H1 (cell line): ENCODE results near the gene WDFY1. TPM values are rescaled to one million over a fixed set of nuclear protein-coding genes. Genes with fewer than 3 reads are reported as not detected.

Source experiments
- CTCF ChIA-PET: fragments of 300-600 bp; sonication (Branson Sonifier 250); formaldehyde crosslinking; loops from one replicate; lab custom pipeline; 2021; ENCODE audit not compliant: partially characterized antibody; lab: Charles Lee
- POLR2A ChIA-PET: fragments of 300-600 bp; sonication (Branson Sonifier 250); formaldehyde crosslinking; loops from one replicate; lab custom pipeline; 2021; ENCODE audit warnings: inconsistent platforms; ENCODE audit not compliant: partially characterized antibody; lab: Charles Lee
- DNase-seq, 2 experiments: peaks; one replicate each; pipeline versions ENCODE4 v3.0.0 to v3.0.0-alpha.2; 2010 to 2022; ENCODE audit warnings: low spot score in 2 of 2, low read depth in 1 of 2, mixed read lengths in 1 of 2
- FAIRE-seq: peaks from 2 replicates; lab custom pipeline; 2011; peaks lifted over from hg19 to GRCh38; lab: Jason Lieb, UNC
- H2AFZ ChIP-seq: 2 replicates; pipeline ENCODE4 v1.8.1; 2012; ENCODE audit warnings: low read length, inconsistent platforms
- H2AK5ac ChIP-seq: 2 replicates; pipeline ENCODE4 v1.6.1; 2013; ENCODE audit warnings: low read depth, low read length
- H2BK120ac ChIP-seq: replicated peaks from 2 replicates; pipeline ENCODE3; 2013; ENCODE audit warnings: low read depth, low read length, inconsistent platforms
- H2BK12ac ChIP-seq: 2 replicates; pipeline ENCODE4 v1.6.1; 2013; ENCODE audit warnings: low read depth, low read length
- H2BK15ac ChIP-seq: 2 replicates; pipeline ENCODE4 v1.6.1; 2013; ENCODE audit warnings: low read length
- H2BK20ac ChIP-seq: 2 replicates; pipeline ENCODE4 v1.6.1; 2013; ENCODE audit warnings: low read length
- H2BK5ac ChIP-seq: 2 replicates; pipeline ENCODE4 v1.6.1; 2013; ENCODE audit warnings: low read depth, low read length
- H3K14ac ChIP-seq: 2 replicates; pipeline ENCODE4 v1.6.1; 2013; ENCODE audit warnings: inconsistent platforms; ENCODE audit not compliant: insufficient read length
- H3K18ac ChIP-seq: 2 replicates; pipeline ENCODE4 v1.6.1; 2013; ENCODE audit warnings: low read length; ENCODE audit errors: extremely low read depth
- H3K23ac ChIP-seq: 2 replicates; pipeline ENCODE4 v1.6.1; 2013; ENCODE audit warnings: inconsistent platforms; ENCODE audit not compliant: insufficient read length
- H3K23me2 ChIP-seq: 2 replicates; pipeline ENCODE4 v1.6.1; 2013; ENCODE audit warnings: low read depth, low read length
- H3K27ac ChIP-seq: 2 replicates; pipeline ENCODE4 v1.6.1; 2011; ENCODE audit warnings: low read depth, low read length, inconsistent platforms
- H3K27me3 ChIP-seq, 4 experiments: replicated peaks in 1 of 4; 1 replicate in 1 of 4; 2 replicates in 3 of 4; pipeline versions ENCODE4 v1.6.1 to v1.8.1; 2011 to 2013; ENCODE audit warnings: low read length in 3 of 4, mild to moderate bottlenecking in 3 of 4, inconsistent platforms in 2 of 4, mixed read lengths in 2 of 4, moderate library complexity in 1 of 4; ENCODE audit not compliant: control insufficient read depth in 3 of 4, insufficient read depth in 3 of 4; ENCODE audit errors: extremely low read depth in 1 of 4
- H3K36me3 ChIP-seq, 4 experiments: 2 replicates each; pipeline versions ENCODE4 v1.6.1 to v1.8.1; 2011 to 2013; ENCODE audit warnings: mild to moderate bottlenecking in 4 of 4, low read length in 3 of 4, moderate library complexity in 2 of 4, control low read depth in 1 of 4, inconsistent platforms in 1 of 4; ENCODE audit not compliant: insufficient read depth in 4 of 4, control insufficient read depth in 2 of 4
- H3K4ac ChIP-seq: replicated peaks from 2 replicates; pipeline ENCODE3; 2013; ENCODE audit warnings: low read length, low read depth, mixed read lengths, inconsistent platforms; ENCODE audit not compliant: insufficient read length
- H3K4me1 ChIP-seq, 4 experiments: replicated peaks in 1 of 4; 1 replicate in 1 of 4; 2 replicates in 3 of 4; pipeline versions ENCODE4 v1.6.1 to v1.8.1; 2011 to 2013; ENCODE audit warnings: low read length in 3 of 4, inconsistent platforms in 2 of 4, mixed read lengths in 1 of 4; ENCODE audit not compliant: insufficient read depth in 4 of 4, control insufficient read depth in 3 of 4
- H3K4me2 ChIP-seq, 2 experiments: 2 replicates each; pipeline versions ENCODE4 v1.6.1 to v1.8.1; 2011 to 2013; ENCODE audit warnings: low read depth in 2 of 2, low read length in 2 of 2, control low read depth in 1 of 2, inconsistent platforms in 1 of 2, mild to moderate bottlenecking in 1 of 2; ENCODE audit not compliant: insufficient read depth in 1 of 2
- H3K4me3 ChIP-seq, 4 experiments: fragments of 200-600, 300-600 bp in 1 of 4; sonication (generic), shearing (Covaris generic), sonication (Bioruptor Twin) in 1 of 4; 2 replicates each; pipeline versions ENCODE4 v1.5.1 to v1.8.1; 2011 to 2016; ENCODE audit warnings: low read length in 4 of 4, low read depth in 3 of 4, control low read depth in 2 of 4, inconsistent platforms in 2 of 4, mild to moderate bottlenecking in 2 of 4, mixed read lengths in 1 of 4, moderate library complexity in 1 of 4; ENCODE audit not compliant: insufficient read depth in 2 of 4; ENCODE audit errors: extremely low read depth in 1 of 4
- H3K56ac ChIP-seq: replicated peaks from 2 replicates; pipeline ENCODE3; 2013; ENCODE audit warnings: low read depth, mild to moderate bottlenecking, mixed read lengths, low read length, inconsistent platforms; ENCODE audit not compliant: insufficient read length
- H3K79me1 ChIP-seq: 2 replicates; pipeline ENCODE4 v1.6.1; 2013; ENCODE audit warnings: low read depth, low read length, control low read depth
- H3K79me2 ChIP-seq, 2 experiments: 2 replicates each; pipeline versions ENCODE4 v1.6.1 to v1.8.1; 2012 to 2013; ENCODE audit warnings: low read length in 2 of 2, mild to moderate bottlenecking in 2 of 2, inconsistent platforms in 1 of 2; ENCODE audit not compliant: insufficient read depth in 2 of 2, control insufficient read depth in 1 of 2
- H3K9ac ChIP-seq, 4 experiments: replicated peaks in 1 of 4; 1 replicate in 1 of 4; 2 replicates in 3 of 4; pipeline versions ENCODE4 v1.6.1 to v1.8.1; 2011 to 2013; ENCODE audit warnings: low read depth in 3 of 4, low read length in 3 of 4, control low read depth in 2 of 4, mild to moderate bottlenecking in 2 of 4, moderate library complexity in 2 of 4, inconsistent platforms in 1 of 4; ENCODE audit errors: extremely low read depth in 1 of 4
- H3K9me3 ChIP-seq, 2 experiments: 2 replicates each; pipeline versions ENCODE4 v1.6.1 to v1.8.1; 2012 to 2013; ENCODE audit warnings: mild to moderate bottlenecking in 2 of 2, moderate library complexity in 2 of 2, control low read depth in 1 of 2, inconsistent platforms in 1 of 2, low read depth in 1 of 2, low read length in 1 of 2, mixed read lengths in 1 of 2; ENCODE audit not compliant: insufficient read depth in 2 of 2
- H4K20me1 ChIP-seq, 2 experiments: replicated peaks in 1 of 2; 2 replicates each; pipeline versions ENCODE3 to v1.8.1; 2011 to 2013; ENCODE audit warnings: inconsistent platforms in 2 of 2, low read length in 2 of 2, mild to moderate bottlenecking in 1 of 2; ENCODE audit not compliant: insufficient read depth in 2 of 2, control insufficient read depth in 1 of 2
- H4K5ac ChIP-seq: 2 replicates; pipeline ENCODE4 v1.6.1; 2013; ENCODE audit warnings: low read length, low read depth, mixed read lengths, inconsistent platforms; ENCODE audit not compliant: insufficient read length
- H4K8ac ChIP-seq: 2 replicates; pipeline ENCODE4 v1.8.0; 2013; ENCODE audit warnings: mild to moderate bottlenecking, moderate library complexity, low read length, inconsistent platforms; ENCODE audit not compliant: insufficient read depth; ENCODE audit errors: extremely low read depth
- H4K91ac ChIP-seq: replicated peaks from 2 replicates; pipeline ENCODE3; 2013; ENCODE audit warnings: low read length, mixed read lengths, inconsistent platforms; ENCODE audit not compliant: insufficient read length
- CHD1 ChIP-seq: IDR thresholded peaks from 2 replicates; pipeline ENCODE4 v1.6.1; 2012; ENCODE audit warnings: low read depth, low read length, improper control_type of control experiment
- EGR1 ChIP-seq: IDR thresholded peaks from 2 replicates; pipeline ENCODE4 v1.6.1; 2011; ENCODE audit warnings: low read depth, low read length, borderline replicate concordance
- EZH2 ChIP-seq: fragments of 200-600 bp; sonication (generic); IDR thresholded peaks from 2 replicates; pipeline ENCODE4 v1.7.1; 2012; ENCODE audit warnings: low read depth, mild to moderate bottlenecking, moderate library complexity, low read length, inconsistent platforms; ENCODE audit not compliant: severe bottlenecking
- FOSL1 ChIP-seq: IDR thresholded peaks from 2 replicates; pipeline ENCODE4 v1.6.1; 2011; ENCODE audit warnings: mild to moderate bottlenecking, low read depth, low read length, moderate library complexity; ENCODE audit not compliant: insufficient read depth
- NANOG ChIP-seq: IDR thresholded peaks from 2 replicates; pipeline ENCODE4 v1.6.1; 2011; ENCODE audit warnings: low read length, low read depth, mild to moderate bottlenecking, inconsistent platforms; ENCODE audit not compliant: insufficient read depth, poor library complexity, severe bottlenecking
- POLR2AphosphoS5 ChIP-seq: IDR thresholded peaks from 2 replicates; pipeline ENCODE4 v1.6.1; 2011; ENCODE audit warnings: low read depth, low read length
- RAD21 ChIP-seq, 2 experiments: IDR thresholded peaks in 1 of 2; conservative IDR thresholded peaks in 1 of 2; 2 replicates each; pipeline ENCODE4 v1.6.1; 2011; ENCODE audit warnings: low read depth in 2 of 2, low read length in 2 of 2, improper control_type of control experiment in 1 of 2, inconsistent platforms in 1 of 2, mild to moderate bottlenecking in 1 of 2, moderate library complexity in 1 of 2
- RFX5 ChIP-seq: IDR thresholded peaks from 2 replicates; pipeline ENCODE4 v1.6.1; 2011; ENCODE audit warnings: low read depth, low read length, improper control_type of control experiment, borderline replicate concordance
- RXRA ChIP-seq: IDR thresholded peaks from 2 replicates; pipeline ENCODE4 v1.6.1; 2011; ENCODE audit warnings: low read depth, mild to moderate bottlenecking, low read length, moderate library complexity; ENCODE audit not compliant: insufficient read depth
- SIN3A ChIP-seq, 2 experiments: IDR thresholded peaks in 1 of 2; conservative IDR thresholded peaks in 1 of 2; 2 replicates each; pipeline ENCODE4 v1.6.1; 2011 to 2012; ENCODE audit warnings: low read length in 2 of 2, improper control_type of control experiment in 1 of 2, low read depth in 1 of 2, mild to moderate bottlenecking in 1 of 2
- TBP ChIP-seq: IDR thresholded peaks from 2 replicates; pipeline ENCODE4 v1.6.1; 2011; ENCODE audit warnings: low read depth, low read length, improper control_type of control experiment
- YY1 ChIP-seq: IDR thresholded peaks from 2 replicates; pipeline ENCODE4 v1.6.1; 2011; ENCODE audit warnings: low read depth, mild to moderate bottlenecking, low read length
- polyA plus RNA-seq, 7 experiments: library from polyadenylated mRNA; depleted of rRNA in 3 of 7; stranded (reverse) in 5 of 7; unstranded in 2 of 7; fragments of >200 nt in 5 of 7; fragments of 200-250 nt in 2 of 7; gene quantifications; 1 replicate in 5 of 7; 2 replicates in 1 of 7; 4 replicates in 1 of 7; pipeline versions ENCODE4 v1.2.1 to v1.2.3, GENCODE V29; 2011 to 2013; ENCODE audit warnings: missing spikeins in 2 of 7, mixed read lengths in 2 of 7
- total RNA-seq: library from RNA; stranded (reverse); fragmentation: NEBNext Ultra II Directional; extraction: Animal tissue kit (Norgen Biotek cat#: 25700); gene quantifications from 2 replicates; pipeline ENCODE4 v1.2.1, GENCODE V29; 2021

WDFY1 gene
- total and polyA plus RNA-seq, 2 of the 8 experiments (the other 6 are each of a cell fraction or from before 2014, with no cell fraction given), result 68.4 to 94.7 TPM

DNA sequence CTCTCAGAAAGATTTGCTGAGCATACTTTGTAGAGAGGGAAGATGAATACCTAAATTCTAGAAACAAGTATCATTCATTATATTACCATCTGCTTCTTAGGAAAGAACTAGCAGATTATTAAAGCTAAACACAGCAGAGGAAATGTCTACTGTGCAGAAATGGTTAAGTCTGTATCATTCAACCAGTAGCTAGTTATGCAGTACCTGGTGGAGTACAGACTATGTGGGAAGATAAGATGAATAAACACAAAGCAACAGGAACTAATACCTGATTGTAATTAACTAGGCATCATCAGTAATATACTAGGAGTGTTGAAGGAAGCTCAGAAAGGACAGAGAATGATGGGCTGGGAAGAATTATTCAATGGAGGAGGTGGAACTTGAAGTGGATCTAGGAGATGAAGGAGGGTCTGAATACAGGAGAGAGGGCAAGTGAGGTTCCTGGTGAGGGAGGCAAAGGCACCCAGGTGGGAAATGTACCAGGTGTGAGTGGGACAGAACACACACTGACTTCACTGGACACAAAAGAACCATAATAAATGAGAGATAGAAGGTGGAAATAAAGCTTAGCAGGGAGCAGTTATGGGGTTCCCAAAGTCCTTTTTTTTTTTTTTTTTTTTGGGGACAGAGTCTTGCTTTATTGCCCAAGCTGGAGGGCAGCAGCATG, 9.5 kb downstream of the WDFY1 start:
- no peaks in the 10 kb centered on the region for H3K9me3 ChIP-seq
- peaks cover 10 to 36% (median 25%) of the 10 kb centered on the region in 4 experiments for H3K4me1 ChIP-seq
- POLR2A ChIA-PET, result interaction anchor here (0.6 to 2.6 kb wide), 5 partner anchors 10 to 213 kb away, joined by 3 to 11 read pairs (median 3); partner anchors contain the start of gene WDFY1
- TF ChIP-seq RXRA (no peak), SIN3A (conservative IDR thresholded peaks at IDR 0.05 in 1 of 2, IDR thresholded peaks at IDR 0.05 in 1 of 2; ENCODE audit: low read depth in 1 of 2, low read length in 2 of 2) (no peak), CHD1 (no peak), FOSL1 (no peak), RFX5 (no peak), TBP (no peak), EGR1 (no peak), EZH2 (no peak), NANOG (no peak), YY1 (no peak), RAD21 (IDR thresholded peaks at IDR 0.05 in 1 of 2, conservative IDR thresholded peaks at IDR 0.05 in 1 of 2; ENCODE audit: low read depth in 2 of 2, low read length in 2 of 2) (no peak), POLR2AphosphoS5 (no peak)

More for the DNA sequence above, 9.5 kb downstream of the WDFY1 start:
- Histone ChIP-seq H2BK15ac (peak overlapping the region; percentile 22; the same call in 1 of the 2 replicates), H3K27ac (no peak overlapping the region), H3K4me2 (peak overlapping the region in 1 of 2 experiments; percentile 9; a peak in 1 of 4 replicates), H2AFZ (no peak overlapping the region), H3K14ac (no peak overlapping the region), H4K5ac (no peak overlapping the region), H3K18ac (peak overlapping the region; percentile 75), H3K79me1 (no peaks in the 10 kb centered on the region; the same call in 1 of the 2 replicates), H2AK5ac (peak overlapping the region; percentile 89), H3K4ac (peak overlapping the region; percentile 13), H3K23ac (no peak overlapping the region), H3K9ac (no peak overlapping the region), H4K91ac (peak overlapping the region; percentile 61), H2BK12ac (peak overlapping the region; percentile 84), H4K8ac (no peak overlapping the region), H2BK20ac (no peak overlapping the region; the same call in 1 of the 2 replicates), H3K36me3 (no peaks in the 10 kb centered on the region; a peak in 1 of 8 replicates), H4K20me1 (peaks cover 0 to 2% of the 10 kb centered on the region in 2 experiments), H2BK5ac (peak overlapping the region; percentile 62; the same call in 1 of the 2 replicates), H3K4me3 (no peak overlapping the region), H3K27me3 (no peaks in the 10 kb centered on the region), H3K56ac (peak overlapping the region; percentile 1), H2BK120ac (no peak overlapping the region), H3K79me2 (peaks cover 3 to 96% of the 10 kb centered on the region in 2 experiments), H3K23me2 (no peaks in the 10 kb centered on the region)
- no peak for FAIRE-seq
- DNase-seq, result no peak
- CTCF ChIA-PET, result interaction anchor here (0.6 to 0.8 kb wide), 2 partner anchors 35 to 347 kb away, joined by 3 read pairs; no protein-coding TSS in a partner anchor
